WTC11 (cell line): ENCODE data around the gene DNMT3A. TPM values are rescaled to one million over a fixed set of nuclear protein-coding genes. Genes with fewer than 3 reads are reported as not detected.

ENCODE experiments used
- ATAC-seq: fragments of 200-7000 bp; cut with Tn5 transposase; 2 replicates; pipeline ENCODE4 v1.10.0; 2021; ENCODE audit warnings: mild to moderate bottlenecking, moderate library complexity
- CTCF ChIA-PET: fragments of 300-600 bp; sonication (Branson Sonifier 250); formaldehyde crosslinking; loops from one replicate; lab custom pipeline; 2021; ENCODE audit warnings: antibody characterized with exemption; lab: Charles Lee
- POLR2A ChIA-PET: fragments of 350-600 bp; sonication (Branson Sonifier 250); formaldehyde crosslinking; loops from one replicate; lab custom pipeline; 2021; ENCODE audit warnings: antibody characterized with exemption; lab: Charles Lee
- DNase-seq: peaks from one replicate; pipeline ENCODE4 v3.0.0; 2021; ENCODE audit warnings: low spot score
- H3K27ac Mint-ChIP-seq: 2 replicates; pipeline ENCODE4 v1.8.0; 2021; ENCODE audit warnings: mixed read lengths
- H3K27me3 Mint-ChIP-seq: 2 replicates; pipeline ENCODE4 v1.8.0; 2021; ENCODE audit warnings: low read depth, mild to moderate bottlenecking, moderate library complexity, mixed read lengths
- H3K36me3 Mint-ChIP-seq: 2 replicates; pipeline ENCODE4 v1.8.0; 2021; ENCODE audit warnings: mixed read lengths
- H3K4me1 Mint-ChIP-seq: 2 replicates; pipeline ENCODE4 v1.8.0; 2022; ENCODE audit warnings: mixed read lengths
- H3K4me3 Mint-ChIP-seq: 2 replicates; pipeline ENCODE4 v1.8.0; 2021; ENCODE audit warnings: mild to moderate bottlenecking, moderate library complexity, mixed read lengths
- H3K9me3 Mint-ChIP-seq: 2 replicates; pipeline ENCODE4 v1.8.0; 2021; ENCODE audit warnings: mixed read lengths
- ATF6 ChIP-seq: sonication (generic); formaldehyde crosslinking; IDR thresholded peaks from 2 replicates; pipeline ENCODE4 v1.8.1; 2023; ENCODE audit warnings: mild to moderate bottlenecking, missing genetic modification reagents
- CREM ChIP-seq: sonication (generic); formaldehyde crosslinking; IDR thresholded peaks from 2 replicates; pipeline ENCODE4 v1.8.1; 2022; ENCODE audit warnings: mild to moderate bottlenecking, missing genetic modification reagents, moderate library complexity
- E2F4 ChIP-seq: sonication (generic); formaldehyde crosslinking; IDR thresholded peaks from 2 replicates; pipeline ENCODE4 v1.8.1; 2022; ENCODE audit warnings: low read depth, mild to moderate bottlenecking, moderate library complexity, missing genetic modification reagents, borderline replicate concordance
- E2F5 ChIP-seq: sonication (generic); formaldehyde crosslinking; IDR thresholded peaks from 2 replicates; pipeline ENCODE4 v1.8.1; 2022; ENCODE audit warnings: mild to moderate bottlenecking, moderate library complexity, missing genetic modification reagents
- FOXP1 ChIP-seq: sonication (generic); formaldehyde crosslinking; IDR thresholded peaks from 2 replicates; pipeline ENCODE4 v1.8.0; 2022; ENCODE audit warnings: missing genetic modification reagents, mild to moderate bottlenecking, moderate library complexity, borderline replicate concordance
- GRHL2 ChIP-seq: fragments of 250-450 bp; sonication (Bioruptor Pico); IDR thresholded peaks from 2 replicates; pipeline ENCODE4 v1.8.0; 2022; ENCODE audit warnings: mild to moderate bottlenecking, moderate library complexity; ENCODE audit not compliant: insufficient replicate concordance, severe bottlenecking
- NR1H2 ChIP-seq: sonication (generic); formaldehyde crosslinking; IDR thresholded peaks from 2 replicates; pipeline ENCODE4 v1.9.0; 2021; ENCODE audit warnings: mild to moderate bottlenecking, moderate library complexity, missing genetic modification reagents
- NR3C1 ChIP-seq: sonication (generic); formaldehyde crosslinking; conservative IDR thresholded peaks from 2 replicates; pipeline ENCODE4 v1.8.1; 2023; ENCODE audit warnings: low read depth, mild to moderate bottlenecking, missing genetic modification reagents
- SMAD4 ChIP-seq: sonication (generic); formaldehyde crosslinking; IDR thresholded peaks from 2 replicates; pipeline ENCODE4 v1.8.0; 2022; ENCODE audit warnings: mild to moderate bottlenecking, missing genetic modification reagents
- TEAD4 ChIP-seq: sonication (generic); formaldehyde crosslinking; IDR thresholded peaks from 2 replicates; pipeline ENCODE4 v1.8.0; 2022; ENCODE audit warnings: mild to moderate bottlenecking, missing genetic modification reagents
- TP53 ChIP-seq: sonication (generic); formaldehyde crosslinking; IDR thresholded peaks from 2 replicates; pipeline ENCODE4 v1.8.1; 2023; ENCODE audit warnings: mild to moderate bottlenecking, missing genetic modification reagents
- ZBTB21 ChIP-seq: sonication (generic); formaldehyde crosslinking; IDR thresholded peaks from 2 replicates; pipeline ENCODE4 v1.8.1; 2023; ENCODE audit warnings: mild to moderate bottlenecking, missing genetic modification reagents, borderline replicate concordance
- ZBTB43 ChIP-seq: sonication (generic); formaldehyde crosslinking; IDR thresholded peaks from 2 replicates; pipeline ENCODE4 v1.8.1; 2023; ENCODE audit warnings: mild to moderate bottlenecking, missing genetic modification reagents
- total RNA-seq: library from RNA; stranded (reverse); gene quantifications from 3 replicates; pipeline ENCODE4 v1.2.3, GENCODE V29; 2021
- TF ChIP-seq, protein P1 (sequence below): sonication (generic); formaldehyde crosslinking; IDR thresholded peaks from 2 replicates; pipeline ENCODE4 v1.8.0; 2023; ENCODE audit warnings: missing genetic modification reagents
- TF ChIP-seq, protein P2 (sequence below): sonication (generic); formaldehyde crosslinking; IDR thresholded peaks from 2 replicates; pipeline ENCODE4 v1.8.0; 2023; ENCODE audit warnings: mild to moderate bottlenecking, missing genetic modification reagents
- TF ChIP-seq, protein P3 (sequence below): sonication (generic); formaldehyde crosslinking; IDR thresholded peaks from 2 replicates; pipeline ENCODE4 v1.8.1; 2023; ENCODE audit warnings: mild to moderate bottlenecking, missing genetic modification reagents, moderate library complexity
- TF ChIP-seq, protein P4 (sequence below): sonication (generic); formaldehyde crosslinking; IDR thresholded peaks from 2 replicates; pipeline ENCODE4 v1.8.0; 2023; ENCODE audit warnings: missing genetic modification reagents, mild to moderate bottlenecking, borderline replicate concordance

DNMT3A gene
- total RNA-seq, 1 experiment from 2014 or later = 154 TPM

GRCh38 chr2:25258847-25259736, 82.6 kb downstream of the DNMT3A start:
- Mint-ChIP-seq H3K4me1 (peaks cover 83% of the 10 kb centered on the region), H3K9me3 (no peaks in the 10 kb centered on the region)
- no peak for DNase-seq
- CTCF ChIA-PET = interaction anchor here (0.9 to 3.4 kb wide), 12 partner anchors 9 to 331 kb away, joined by 3 to 26 read pairs (median 5); no protein-coding TSS in a partner anchor
- TF ChIP-seq, protein P1, sequence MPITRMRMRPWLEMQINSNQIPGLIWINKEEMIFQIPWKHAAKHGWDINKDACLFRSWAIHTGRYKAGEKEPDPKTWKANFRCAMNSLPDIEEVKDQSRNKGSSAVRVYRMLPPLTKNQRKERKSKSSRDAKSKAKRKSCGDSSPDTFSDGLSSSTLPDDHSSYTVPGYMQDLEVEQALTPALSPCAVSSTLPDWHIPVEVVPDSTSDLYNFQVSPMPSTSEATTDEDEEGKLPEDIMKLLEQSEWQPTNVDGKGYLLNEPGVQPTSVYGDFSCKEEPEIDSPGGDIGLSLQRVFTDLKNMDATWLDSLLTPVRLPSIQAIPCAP (CRISPR knock-in tag) = no peak
- TF ChIP-seq SMAD4 (no peak), NR3C1 (CRISPR knock-in tag) (no peak), ATF6 (CRISPR knock-in tag) (no peak), FOXP1 (CRISPR knock-in tag) (no peak), ZBTB21 (CRISPR knock-in tag) (no peak), E2F5 (CRISPR knock-in tag) (no peak), E2F4 (CRISPR knock-in tag) (no peak), NR1H2 (CRISPR knock-in tag) (no peak), CREM (CRISPR knock-in tag) (no peak), ZBTB43 (CRISPR knock-in tag) (no peak), TEAD4 (CRISPR knock-in tag) (no peak), GRHL2 (no peak), TP53 (CRISPR knock-in tag) (no peak)
- TF ChIP-seq, protein P2, sequence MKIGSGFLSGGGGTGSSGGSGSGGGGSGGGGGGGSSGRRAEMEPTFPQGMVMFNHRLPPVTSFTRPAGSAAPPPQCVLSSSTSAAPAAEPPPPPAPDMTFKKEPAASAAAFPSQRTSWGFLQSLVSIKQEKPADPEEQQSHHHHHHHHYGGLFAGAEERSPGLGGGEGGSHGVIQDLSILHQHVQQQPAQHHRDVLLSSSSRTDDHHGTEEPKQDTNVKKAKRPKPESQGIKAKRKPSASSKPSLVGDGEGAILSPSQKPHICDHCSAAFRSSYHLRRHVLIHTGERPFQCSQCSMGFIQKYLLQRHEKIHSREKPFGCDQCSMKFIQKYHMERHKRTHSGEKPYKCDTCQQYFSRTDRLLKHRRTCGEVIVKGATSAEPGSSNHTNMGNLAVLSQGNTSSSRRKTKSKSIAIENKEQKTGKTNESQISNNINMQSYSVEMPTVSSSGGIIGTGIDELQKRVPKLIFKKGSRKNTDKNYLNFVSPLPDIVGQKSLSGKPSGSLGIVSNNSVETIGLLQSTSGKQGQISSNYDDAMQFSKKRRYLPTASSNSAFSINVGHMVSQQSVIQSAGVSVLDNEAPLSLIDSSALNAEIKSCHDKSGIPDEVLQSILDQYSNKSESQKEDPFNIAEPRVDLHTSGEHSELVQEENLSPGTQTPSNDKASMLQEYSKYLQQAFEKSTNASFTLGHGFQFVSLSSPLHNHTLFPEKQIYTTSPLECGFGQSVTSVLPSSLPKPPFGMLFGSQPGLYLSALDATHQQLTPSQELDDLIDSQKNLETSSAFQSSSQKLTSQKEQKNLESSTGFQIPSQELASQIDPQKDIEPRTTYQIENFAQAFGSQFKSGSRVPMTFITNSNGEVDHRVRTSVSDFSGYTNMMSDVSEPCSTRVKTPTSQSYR (CRISPR knock-in tag) = no peak
- TF ChIP-seq, protein P3, sequence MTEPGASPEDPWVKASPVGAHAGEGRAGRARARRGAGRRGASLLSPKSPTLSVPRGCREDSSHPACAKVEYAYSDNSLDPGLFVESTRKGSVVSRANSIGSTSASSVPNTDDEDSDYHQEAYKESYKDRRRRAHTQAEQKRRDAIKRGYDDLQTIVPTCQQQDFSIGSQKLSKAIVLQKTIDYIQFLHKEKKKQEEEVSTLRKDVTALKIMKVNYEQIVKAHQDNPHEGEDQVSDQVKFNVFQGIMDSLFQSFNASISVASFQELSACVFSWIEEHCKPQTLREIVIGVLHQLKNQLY (CRISPR knock-in tag) = no peak
- TF ChIP-seq, protein P4, sequence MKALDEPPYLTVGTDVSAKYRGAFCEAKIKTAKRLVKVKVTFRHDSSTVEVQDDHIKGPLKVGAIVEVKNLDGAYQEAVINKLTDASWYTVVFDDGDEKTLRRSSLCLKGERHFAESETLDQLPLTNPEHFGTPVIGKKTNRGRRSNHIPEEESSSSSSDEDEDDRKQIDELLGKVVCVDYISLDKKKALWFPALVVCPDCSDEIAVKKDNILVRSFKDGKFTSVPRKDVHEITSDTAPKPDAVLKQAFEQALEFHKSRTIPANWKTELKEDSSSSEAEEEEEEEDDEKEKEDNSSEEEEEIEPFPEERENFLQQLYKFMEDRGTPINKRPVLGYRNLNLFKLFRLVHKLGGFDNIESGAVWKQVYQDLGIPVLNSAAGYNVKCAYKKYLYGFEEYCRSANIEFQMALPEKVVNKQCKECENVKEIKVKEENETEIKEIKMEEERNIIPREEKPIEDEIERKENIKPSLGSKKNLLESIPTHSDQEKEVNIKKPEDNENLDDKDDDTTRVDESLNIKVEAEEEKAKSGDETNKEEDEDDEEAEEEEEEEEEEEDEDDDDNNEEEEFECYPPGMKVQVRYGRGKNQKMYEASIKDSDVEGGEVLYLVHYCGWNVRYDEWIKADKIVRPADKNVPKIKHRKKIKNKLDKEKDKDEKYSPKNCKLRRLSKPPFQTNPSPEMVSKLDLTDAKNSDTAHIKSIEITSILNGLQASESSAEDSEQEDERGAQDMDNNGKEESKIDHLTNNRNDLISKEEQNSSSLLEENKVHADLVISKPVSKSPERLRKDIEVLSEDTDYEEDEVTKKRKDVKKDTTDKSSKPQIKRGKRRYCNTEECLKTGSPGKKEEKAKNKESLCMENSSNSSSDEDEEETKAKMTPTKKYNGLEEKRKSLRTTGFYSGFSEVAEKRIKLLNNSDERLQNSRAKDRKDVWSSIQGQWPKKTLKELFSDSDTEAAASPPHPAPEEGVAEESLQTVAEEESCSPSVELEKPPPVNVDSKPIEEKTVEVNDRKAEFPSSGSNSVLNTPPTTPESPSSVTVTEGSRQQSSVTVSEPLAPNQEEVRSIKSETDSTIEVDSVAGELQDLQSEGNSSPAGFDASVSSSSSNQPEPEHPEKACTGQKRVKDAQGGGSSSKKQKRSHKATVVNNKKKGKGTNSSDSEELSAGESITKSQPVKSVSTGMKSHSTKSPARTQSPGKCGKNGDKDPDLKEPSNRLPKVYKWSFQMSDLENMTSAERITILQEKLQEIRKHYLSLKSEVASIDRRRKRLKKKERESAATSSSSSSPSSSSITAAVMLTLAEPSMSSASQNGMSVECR (CRISPR knock-in tag) = no peak
- TF ChIP-seq, all 79 proteins: peak for 0
- H3K27me3 Mint-ChIP-seq = no peaks in the 10 kb centered on the region
- POLR2A ChIA-PET = interaction anchor here (0.5 to 3.0 kb wide), 3 partner anchors 18 to 265 kb away, joined by 3 to 11 read pairs (median 9); no protein-coding TSS in a partner anchor
- peak overlapping the region; percentile 58 for H3K27ac Mint-ChIP-seq
- peaks cover 21% of the 10 kb centered on the region for H3K36me3 Mint-ChIP-seq
- H3K4me3 Mint-ChIP-seq = no peak overlapping the region
- ATAC-seq = 0 out of 2 replicates have a peak, but pooled peaks have one; percentile 1
